Measurements from ENCODE around the gene XKR8. TPM values are rescaled to one million over a fixed set of nuclear protein-coding genes. Genes with fewer than 3 reads are reported as not detected.

The XKR8 gene
- total RNA-seq, 2 donors from 2014 or later = 7.1 to 9.8 TPM

DNA sequence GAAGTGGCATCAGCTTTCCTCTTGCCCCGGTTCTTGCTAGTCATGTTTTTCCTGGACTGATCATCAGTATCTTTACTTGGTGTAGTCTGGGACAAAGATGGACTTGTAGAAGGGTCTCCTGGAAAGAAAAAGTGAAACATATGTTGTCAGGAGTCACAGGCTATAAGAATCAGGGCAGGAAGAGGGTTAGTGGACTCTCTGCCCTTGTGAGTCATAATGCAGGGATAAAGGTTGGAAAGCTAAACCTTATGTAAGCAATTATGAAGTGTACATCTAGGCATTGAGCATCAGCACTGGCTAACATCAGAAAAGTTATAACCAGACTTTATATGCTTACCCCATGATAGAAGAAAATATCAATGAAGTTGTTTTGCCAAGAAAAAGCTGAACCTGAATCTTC is 51.2 kb downstream of the XKR8 start:
- H3K4me3 ChIP-seq = no peak overlapping the region
- no peak overlapping the region for H3K27ac ChIP-seq
- TF ChIP-seq, protein P1, sequence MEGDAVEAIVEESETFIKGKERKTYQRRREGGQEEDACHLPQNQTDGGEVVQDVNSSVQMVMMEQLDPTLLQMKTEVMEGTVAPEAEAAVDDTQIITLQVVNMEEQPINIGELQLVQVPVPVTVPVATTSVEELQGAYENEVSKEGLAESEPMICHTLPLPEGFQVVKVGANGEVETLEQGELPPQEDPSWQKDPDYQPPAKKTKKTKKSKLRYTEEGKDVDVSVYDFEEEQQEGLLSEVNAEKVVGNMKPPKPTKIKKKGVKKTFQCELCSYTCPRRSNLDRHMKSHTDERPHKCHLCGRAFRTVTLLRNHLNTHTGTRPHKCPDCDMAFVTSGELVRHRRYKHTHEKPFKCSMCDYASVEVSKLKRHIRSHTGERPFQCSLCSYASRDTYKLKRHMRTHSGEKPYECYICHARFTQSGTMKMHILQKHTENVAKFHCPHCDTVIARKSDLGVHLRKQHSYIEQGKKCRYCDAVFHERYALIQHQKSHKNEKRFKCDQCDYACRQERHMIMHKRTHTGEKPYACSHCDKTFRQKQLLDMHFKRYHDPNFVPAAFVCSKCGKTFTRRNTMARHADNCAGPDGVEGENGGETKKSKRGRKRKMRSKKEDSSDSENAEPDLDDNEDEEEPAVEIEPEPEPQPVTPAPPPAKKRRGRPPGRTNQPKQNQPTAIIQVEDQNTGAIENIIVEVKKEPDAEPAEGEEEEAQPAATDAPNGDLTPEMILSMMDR (IDR thresholded peaks at IDR 0.05) = no peak
- no peaks in the 10 kb centered on the region for H3K4me1 ChIP-seq
- H3K9ac ChIP-seq (ENCODE audit: low read depth in 2 of 2, low read length in 2 of 2) = no peak overlapping the region
- H3K36me3 ChIP-seq = no peaks in the 10 kb centered on the region
- no peak for DNase-seq
- no peaks in the 10 kb centered on the region for H3K27me3 ChIP-seq
- no peaks in the 10 kb centered on the region for H3K9me3 ChIP-seq
- intact Hi-C loops (cut with DNase I) = no loop called here

Other genes with a start within 250 kb of the XKR8 start
- 10 to 100 TPM; 10.5 to 11.3 TPM for gene FAM76A, start 234.0 kb upstream of the XKR8 start, total RNA-seq
- 10 to 100 TPM; 49.2 to 65.0 TPM for gene STX12, start 186.8 kb upstream of the XKR8 start, total RNA-seq
- 10 to 100 TPM; 31.8 to 39.2 TPM for gene PPP1R8, start 129.2 kb upstream of the XKR8 start, total RNA-seq
- 10 to 100 TPM in 1 of 2 donors, 1 to 10 TPM in 1; 6.8 to 12.6 TPM for gene THEMIS2, start 87.4 kb upstream of the XKR8 start, total RNA-seq
- 10 to 100 TPM; 14.3 to 30.7 TPM for gene RPA2, start 45.4 kb upstream of the XKR8 start, total RNA-seq
- 10 to 100 TPM; 27.4 to 38.6 TPM for gene SMPDL3B, start 25.0 kb upstream of the XKR8 start, total RNA-seq
- gene EYA3, start 128.6 kb downstream of the XKR8 start, total RNA-seq = 10 to 100 TPM; 21.8 to 27.6 TPM
- gene PTAFR, start 216.7 kb downstream of the XKR8 start, total RNA-seq = 1 to 10 TPM; 2.2 to 3.9 TPM